Lung (tissue), 12 donors: ENCODE data around the gene HECW1. TPM values are rescaled to one million over a fixed set of nuclear protein-coding genes. Genes with fewer than 3 reads are reported as not detected.

Source experiments
- ATAC-seq: fragments of 200-7000 bp; cut with Tn5 transposase; one replicate; pipeline ENCODE4 v1.9.1; 2020; ENCODE audit warnings: moderate number of reproducible peaks; ENCODE audit not compliant: insufficient read depth, low FRiP score
- DNase-seq, 3 donors: peaks; one replicate each; pipeline ENCODE4 v3.0.0-alpha.2; 2013 to 2017
- H3K27ac ChIP-seq, 2 donors: one replicate each; pipeline ENCODE4 v1.5.1; 2013; ENCODE audit warnings: mild to moderate bottlenecking in 2 of 2, moderate library complexity in 2 of 2, control low read depth in 1 of 2, inconsistent platforms in 1 of 2, low read depth in 1 of 2, low read length in 1 of 2
- H3K27me3 ChIP-seq, 3 donors: one replicate each; pipeline ENCODE4 v1.5.1; 2013; ENCODE audit warnings: low read length in 2 of 3; ENCODE audit not compliant: control insufficient read depth in 3 of 3, insufficient read depth in 3 of 3
- H3K36me3 ChIP-seq, 4 donors: one replicate each; pipeline ENCODE4 v1.5.1; 2013; ENCODE audit warnings: low read length in 4 of 4, mild to moderate bottlenecking in 1 of 4, moderate library complexity in 1 of 4; ENCODE audit not compliant: control insufficient read depth in 4 of 4, insufficient read depth in 4 of 4
- H3K4me1 ChIP-seq, 5 donors: one replicate each; pipeline ENCODE4 v1.5.1; 2013; ENCODE audit warnings: low read length in 5 of 5, mild to moderate bottlenecking in 2 of 5, moderate library complexity in 1 of 5; ENCODE audit not compliant: control insufficient read depth in 5 of 5, insufficient read depth in 5 of 5
- H3K4me3 ChIP-seq: one replicate; pipeline ENCODE4 v1.5.1; 2013; ENCODE audit warnings: mild to moderate bottlenecking, control low read depth, moderate library complexity
- H3K9ac ChIP-seq, 2 donors: one replicate each; pipeline ENCODE4 v1.5.1; 2013; ENCODE audit warnings: low read length in 2 of 2, control low read depth in 1 of 2; ENCODE audit not compliant: insufficient read depth in 1 of 2
- H3K9me3 ChIP-seq, 4 donors: one replicate each; pipeline ENCODE4 v1.5.1; 2013; ENCODE audit warnings: low read length in 3 of 4, mild to moderate bottlenecking in 1 of 4, moderate library complexity in 1 of 4; ENCODE audit not compliant: control insufficient read depth in 4 of 4, insufficient read depth in 3 of 4
- WGBS, 2 donors: extraction: QIAGEN DNeasy Blood & Tissue Kit; methylation state at CpG; one replicate each; pipeline ENCODE4 v1.1.7; 2013; 5-methylcytosine and 5-hydroxymethylcytosine counted together
- polyA plus RNA-seq, 2 donors: library from polyadenylated mRNA; stranded (reverse); fragments of 200-250 nt; gene quantifications; one replicate each; pipeline ENCODE4 v1.2.1, GENCODE V29; 2013
- total RNA-seq, 2 donors: library from RNA; depleted of rRNA in 1 of 2; stranded (reverse); fragments of >200 nt in 1 of 2; gene quantifications; one replicate each; pipeline ENCODE4 v1.2.1, GENCODE V29; 2014 to 2021
- TF ChIP-seq, protein P1 (sequence below): IDR thresholded peaks from 2 replicates; pipeline ENCODE4 v1.5.1; 2012; ENCODE audit warnings: mild to moderate bottlenecking; ENCODE audit errors: control extremely low read depth, extremely low read depth
- donor health status: control.
- donor health status: control.
- donor health status: Bipolar disorder and iron deficiency.
- donor health status: healthy.
- donor health status: DM: yes; HTN: yes; CAD: no.

The HECW1 gene
- total and polyA plus RNA-seq, 4 donors: 0.05 to 0.21 (median 0.13) TPM

DNA sequence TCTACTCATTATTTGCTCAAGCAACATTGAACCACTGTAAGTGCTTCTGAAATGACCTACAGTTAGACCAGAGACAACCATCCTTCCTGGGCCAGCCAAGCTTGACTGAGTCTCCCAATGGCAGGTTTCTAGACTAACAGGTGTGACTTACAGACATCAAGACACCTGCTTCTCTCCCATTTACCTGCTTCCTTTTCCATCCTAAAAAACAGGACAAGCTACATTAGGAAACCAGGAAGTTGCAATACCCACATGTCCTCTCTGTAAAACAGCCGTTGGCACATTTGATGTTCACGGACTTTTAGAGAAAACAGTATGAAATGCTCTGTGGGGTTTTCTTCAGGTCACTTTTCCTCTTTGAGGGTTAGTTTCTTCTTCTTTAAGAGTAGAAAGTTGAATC, 4.0 kb downstream of the HECW1 start:
- H3K9ac ChIP-seq: no peak overlapping the region
- ATAC-seq: no peak
- TF ChIP-seq, protein P1, sequence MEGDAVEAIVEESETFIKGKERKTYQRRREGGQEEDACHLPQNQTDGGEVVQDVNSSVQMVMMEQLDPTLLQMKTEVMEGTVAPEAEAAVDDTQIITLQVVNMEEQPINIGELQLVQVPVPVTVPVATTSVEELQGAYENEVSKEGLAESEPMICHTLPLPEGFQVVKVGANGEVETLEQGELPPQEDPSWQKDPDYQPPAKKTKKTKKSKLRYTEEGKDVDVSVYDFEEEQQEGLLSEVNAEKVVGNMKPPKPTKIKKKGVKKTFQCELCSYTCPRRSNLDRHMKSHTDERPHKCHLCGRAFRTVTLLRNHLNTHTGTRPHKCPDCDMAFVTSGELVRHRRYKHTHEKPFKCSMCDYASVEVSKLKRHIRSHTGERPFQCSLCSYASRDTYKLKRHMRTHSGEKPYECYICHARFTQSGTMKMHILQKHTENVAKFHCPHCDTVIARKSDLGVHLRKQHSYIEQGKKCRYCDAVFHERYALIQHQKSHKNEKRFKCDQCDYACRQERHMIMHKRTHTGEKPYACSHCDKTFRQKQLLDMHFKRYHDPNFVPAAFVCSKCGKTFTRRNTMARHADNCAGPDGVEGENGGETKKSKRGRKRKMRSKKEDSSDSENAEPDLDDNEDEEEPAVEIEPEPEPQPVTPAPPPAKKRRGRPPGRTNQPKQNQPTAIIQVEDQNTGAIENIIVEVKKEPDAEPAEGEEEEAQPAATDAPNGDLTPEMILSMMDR: no peak
- H3K36me3 ChIP-seq: no peaks in the 10 kb centered on the region
- peaks cover 14 to 82% (median 74%) of the 10 kb centered on the region in 3 donors for H3K27me3 ChIP-seq
- peaks cover 0 to 2% (median 0%) of the 10 kb centered on the region in 4 donors for H3K9me3 ChIP-seq
- no peak overlapping the region for H3K27ac ChIP-seq
- no peak for DNase-seq
- 53 to 78% methylated on average over 2 of the region's 2 CpGs for whole genome bisulfite sequencing, 2 donors
- H3K4me3 ChIP-seq: no peak overlapping the region
- peaks cover 0 to 13% (median 3%) of the 10 kb centered on the region in 5 donors for H3K4me1 ChIP-seq

DNA sequence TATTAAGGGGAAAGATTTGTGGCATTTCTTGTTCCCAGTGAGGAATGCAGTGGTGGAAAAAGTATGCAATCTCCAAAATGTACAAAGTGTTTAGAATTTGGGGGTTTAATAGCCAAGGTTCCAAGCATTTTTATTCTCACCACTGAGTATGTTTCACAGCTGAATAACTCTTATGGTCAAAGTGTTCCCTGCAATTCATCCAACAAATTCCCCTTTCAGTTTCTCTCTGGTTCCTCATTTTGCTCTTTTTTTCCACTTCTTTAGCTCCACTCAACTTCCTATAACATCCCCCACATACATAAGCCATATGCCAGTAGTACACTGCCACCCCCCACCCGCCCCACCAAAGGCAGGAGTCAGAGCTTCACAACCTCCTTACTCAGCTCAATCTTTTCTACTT, 4.6 kb downstream of the HECW1 start:
- TF ChIP-seq, protein P1: no peak
- Histone ChIP-seq H3K4me1 (peaks cover 0 to 13% (median 3%) of the 10 kb centered on the region in 5 donors), H3K9ac (no peak overlapping the region), H3K36me3 (no peaks in the 10 kb centered on the region), H3K4me3 (no peak overlapping the region), H3K9me3 (peaks cover 0 to 2% (median 0%) of the 10 kb centered on the region in 4 donors), H3K27ac (no peak overlapping the region), H3K27me3 (peaks cover 14 to 81% (median 67%) of the 10 kb centered on the region in 3 donors)
- ATAC-seq (no peak), DNase-seq (no peak)
- 38 to 42% methylated on average over 1 of the region's 1 CpG for WGBS, 2 donors

DNA sequence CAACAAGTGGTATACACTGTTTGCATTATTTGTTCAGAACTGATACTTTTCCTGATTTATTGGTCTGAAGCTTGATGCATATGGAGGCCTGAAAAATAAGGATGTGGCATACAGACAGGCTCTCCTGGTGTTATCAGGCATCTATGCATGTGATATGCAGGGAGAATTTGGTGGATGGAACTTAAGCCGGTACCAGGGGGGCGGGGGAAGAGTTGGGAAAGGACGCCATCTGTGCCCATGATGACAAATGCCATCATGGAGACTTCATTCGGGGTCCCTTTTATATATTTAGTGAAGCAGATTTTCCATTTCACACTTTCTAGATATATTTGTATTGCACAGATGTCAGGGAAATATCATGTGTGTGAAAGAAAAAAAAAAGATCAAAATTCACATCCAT, 5.4 kb downstream of the HECW1 start:
- Histone ChIP-seq H3K27me3 (peaks cover 11 to 78% (median 66%) of the 10 kb centered on the region in 3 donors), H3K4me1 (peaks cover 0 to 9% (median 3%) of the 10 kb centered on the region in 5 donors), H3K4me3 (no peak overlapping the region), H3K27ac (no peak overlapping the region), H3K36me3 (no peaks in the 10 kb centered on the region), H3K9me3 (no peaks in the 10 kb centered on the region), H3K9ac (no peak overlapping the region)
- ATAC-seq: no peak
- TF ChIP-seq, protein P1: no peak
- DNase-seq: no peak
- WGBS, 2 donors: 89 to 93% methylated on average over 4 of the region's 4 CpGs

DNA sequence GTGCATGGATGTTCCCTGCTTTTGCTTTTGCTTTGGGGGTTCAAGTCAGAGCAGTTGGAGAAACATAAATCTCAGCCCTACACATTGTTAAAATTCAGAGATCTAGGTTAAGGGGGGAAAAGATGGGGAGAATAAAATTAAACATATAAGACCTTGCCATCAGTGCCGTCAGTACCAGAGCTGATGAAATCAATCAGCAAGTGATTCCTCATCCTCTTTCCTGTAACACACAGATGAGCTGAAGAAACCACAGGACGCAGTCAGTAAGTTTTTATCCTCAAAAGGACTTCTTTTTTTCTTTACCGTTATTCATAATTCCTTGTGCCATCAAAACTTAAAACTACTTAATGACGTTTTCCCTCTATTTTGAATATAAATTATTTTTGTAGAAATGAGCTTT, 5.9 kb downstream of the HECW1 start:
- Histone ChIP-seq H3K27ac (no peak overlapping the region), H3K9ac (no peak overlapping the region), H3K27me3 (peaks cover 8 to 77% (median 66%) of the 10 kb centered on the region in 3 donors), H3K36me3 (no peaks in the 10 kb centered on the region), H3K4me3 (no peak overlapping the region), H3K9me3 (no peaks in the 10 kb centered on the region), H3K4me1 (peaks cover 0 to 5% (median 3%) of the 10 kb centered on the region in 5 donors)
- TF ChIP-seq, protein P1: no peak
- ATAC-seq (no peak), DNase-seq (no peak)
- 72 to 75% methylated on average over 4 of the region's 4 CpGs for WGBS, 2 donors
